H1 (cell line): ENCODE data around the gene CTNNA3. TPM values are rescaled to one million over a fixed set of nuclear protein-coding genes. Genes with fewer than 3 reads are reported as not detected.
A peak's percentile ranks its signal among the peaks of the same experiment; 100 is the strongest.

Experiments used
- CTCF ChIA-PET: fragments of 300-600 bp; sonication (Branson Sonifier 250); formaldehyde crosslinking; loops from one replicate; lab custom pipeline; 2021; ENCODE audit not compliant: partially characterized antibody; lab: Charles Lee
- POLR2A ChIA-PET: fragments of 300-600 bp; sonication (Branson Sonifier 250); formaldehyde crosslinking; loops from one replicate; lab custom pipeline; 2021; ENCODE audit warnings: inconsistent platforms; ENCODE audit not compliant: partially characterized antibody; lab: Charles Lee
- DNase-seq, 2 experiments: peaks; one replicate each; pipeline versions ENCODE4 v3.0.0 to v3.0.0-alpha.2; 2010 to 2022; ENCODE audit warnings: low spot score in 2 of 2, low read depth in 1 of 2, mixed read lengths in 1 of 2
- FAIRE-seq: peaks from 2 replicates; lab custom pipeline; 2011; peaks lifted over from hg19 to GRCh38; lab: Jason Lieb, UNC
- H2AFZ ChIP-seq: 2 replicates; pipeline ENCODE4 v1.8.1; 2012; ENCODE audit warnings: low read length, inconsistent platforms
- H2AK5ac ChIP-seq: 2 replicates; pipeline ENCODE4 v1.6.1; 2013; ENCODE audit warnings: low read depth, low read length
- H2BK120ac ChIP-seq: replicated peaks from 2 replicates; pipeline ENCODE3; 2013; ENCODE audit warnings: low read depth, low read length, inconsistent platforms
- H2BK12ac ChIP-seq: 2 replicates; pipeline ENCODE4 v1.6.1; 2013; ENCODE audit warnings: low read depth, low read length
- H2BK15ac ChIP-seq: 2 replicates; pipeline ENCODE4 v1.6.1; 2013; ENCODE audit warnings: low read length
- H2BK20ac ChIP-seq: 2 replicates; pipeline ENCODE4 v1.6.1; 2013; ENCODE audit warnings: low read length
- H2BK5ac ChIP-seq: 2 replicates; pipeline ENCODE4 v1.6.1; 2013; ENCODE audit warnings: low read depth, low read length
- H3K14ac ChIP-seq: 2 replicates; pipeline ENCODE4 v1.6.1; 2013; ENCODE audit warnings: inconsistent platforms; ENCODE audit not compliant: insufficient read length
- H3K18ac ChIP-seq: 2 replicates; pipeline ENCODE4 v1.6.1; 2013; ENCODE audit warnings: low read length; ENCODE audit errors: extremely low read depth
- H3K23ac ChIP-seq: 2 replicates; pipeline ENCODE4 v1.6.1; 2013; ENCODE audit warnings: inconsistent platforms; ENCODE audit not compliant: insufficient read length
- H3K23me2 ChIP-seq: 2 replicates; pipeline ENCODE4 v1.6.1; 2013; ENCODE audit warnings: low read depth, low read length
- H3K27ac ChIP-seq: 2 replicates; pipeline ENCODE4 v1.6.1; 2011; ENCODE audit warnings: low read depth, low read length, inconsistent platforms
- H3K27me3 ChIP-seq, 4 experiments: replicated peaks in 1 of 4; 1 replicate in 1 of 4; 2 replicates in 3 of 4; pipeline versions ENCODE4 v1.6.1 to v1.8.1; 2011 to 2013; ENCODE audit warnings: low read length in 3 of 4, mild to moderate bottlenecking in 3 of 4, inconsistent platforms in 2 of 4, mixed read lengths in 2 of 4, moderate library complexity in 1 of 4; ENCODE audit not compliant: control insufficient read depth in 3 of 4, insufficient read depth in 3 of 4; ENCODE audit errors: extremely low read depth in 1 of 4
- H3K36me3 ChIP-seq, 4 experiments: 2 replicates each; pipeline versions ENCODE4 v1.6.1 to v1.8.1; 2011 to 2013; ENCODE audit warnings: mild to moderate bottlenecking in 4 of 4, low read length in 3 of 4, moderate library complexity in 2 of 4, control low read depth in 1 of 4, inconsistent platforms in 1 of 4; ENCODE audit not compliant: insufficient read depth in 4 of 4, control insufficient read depth in 2 of 4
- H3K4ac ChIP-seq: replicated peaks from 2 replicates; pipeline ENCODE3; 2013; ENCODE audit warnings: low read length, low read depth, mixed read lengths, inconsistent platforms; ENCODE audit not compliant: insufficient read length
- H3K4me1 ChIP-seq, 4 experiments: replicated peaks in 1 of 4; 1 replicate in 1 of 4; 2 replicates in 3 of 4; pipeline versions ENCODE4 v1.6.1 to v1.8.1; 2011 to 2013; ENCODE audit warnings: low read length in 3 of 4, inconsistent platforms in 2 of 4, mixed read lengths in 1 of 4; ENCODE audit not compliant: insufficient read depth in 4 of 4, control insufficient read depth in 3 of 4
- H3K4me2 ChIP-seq, 2 experiments: 2 replicates each; pipeline versions ENCODE4 v1.6.1 to v1.8.1; 2011 to 2013; ENCODE audit warnings: low read depth in 2 of 2, low read length in 2 of 2, control low read depth in 1 of 2, inconsistent platforms in 1 of 2, mild to moderate bottlenecking in 1 of 2; ENCODE audit not compliant: insufficient read depth in 1 of 2
- H3K4me3 ChIP-seq, 4 experiments: fragments of 200-600, 300-600 bp in 1 of 4; sonication (generic), shearing (Covaris generic), sonication (Bioruptor Twin) in 1 of 4; 2 replicates each; pipeline versions ENCODE4 v1.5.1 to v1.8.1; 2011 to 2016; ENCODE audit warnings: low read length in 4 of 4, low read depth in 3 of 4, control low read depth in 2 of 4, inconsistent platforms in 2 of 4, mild to moderate bottlenecking in 2 of 4, mixed read lengths in 1 of 4, moderate library complexity in 1 of 4; ENCODE audit not compliant: insufficient read depth in 2 of 4; ENCODE audit errors: extremely low read depth in 1 of 4
- H3K56ac ChIP-seq: replicated peaks from 2 replicates; pipeline ENCODE3; 2013; ENCODE audit warnings: low read depth, mild to moderate bottlenecking, mixed read lengths, low read length, inconsistent platforms; ENCODE audit not compliant: insufficient read length
- H3K79me1 ChIP-seq: 2 replicates; pipeline ENCODE4 v1.6.1; 2013; ENCODE audit warnings: low read depth, low read length, control low read depth
- H3K79me2 ChIP-seq, 2 experiments: 2 replicates each; pipeline versions ENCODE4 v1.6.1 to v1.8.1; 2012 to 2013; ENCODE audit warnings: low read length in 2 of 2, mild to moderate bottlenecking in 2 of 2, inconsistent platforms in 1 of 2; ENCODE audit not compliant: insufficient read depth in 2 of 2, control insufficient read depth in 1 of 2
- H3K9ac ChIP-seq, 4 experiments: replicated peaks in 1 of 4; 1 replicate in 1 of 4; 2 replicates in 3 of 4; pipeline versions ENCODE4 v1.6.1 to v1.8.1; 2011 to 2013; ENCODE audit warnings: low read depth in 3 of 4, low read length in 3 of 4, control low read depth in 2 of 4, mild to moderate bottlenecking in 2 of 4, moderate library complexity in 2 of 4, inconsistent platforms in 1 of 4; ENCODE audit errors: extremely low read depth in 1 of 4
- H3K9me3 ChIP-seq, 2 experiments: 2 replicates each; pipeline versions ENCODE4 v1.6.1 to v1.8.1; 2012 to 2013; ENCODE audit warnings: mild to moderate bottlenecking in 2 of 2, moderate library complexity in 2 of 2, control low read depth in 1 of 2, inconsistent platforms in 1 of 2, low read depth in 1 of 2, low read length in 1 of 2, mixed read lengths in 1 of 2; ENCODE audit not compliant: insufficient read depth in 2 of 2
- H4K20me1 ChIP-seq, 2 experiments: replicated peaks in 1 of 2; 2 replicates each; pipeline versions ENCODE3 to v1.8.1; 2011 to 2013; ENCODE audit warnings: inconsistent platforms in 2 of 2, low read length in 2 of 2, mild to moderate bottlenecking in 1 of 2; ENCODE audit not compliant: insufficient read depth in 2 of 2, control insufficient read depth in 1 of 2
- H4K5ac ChIP-seq: 2 replicates; pipeline ENCODE4 v1.6.1; 2013; ENCODE audit warnings: low read length, low read depth, mixed read lengths, inconsistent platforms; ENCODE audit not compliant: insufficient read length
- H4K8ac ChIP-seq: 2 replicates; pipeline ENCODE4 v1.8.0; 2013; ENCODE audit warnings: mild to moderate bottlenecking, moderate library complexity, low read length, inconsistent platforms; ENCODE audit not compliant: insufficient read depth; ENCODE audit errors: extremely low read depth
- H4K91ac ChIP-seq: replicated peaks from 2 replicates; pipeline ENCODE3; 2013; ENCODE audit warnings: low read length, mixed read lengths, inconsistent platforms; ENCODE audit not compliant: insufficient read length
- CEBPB ChIP-seq: IDR thresholded peaks from 2 replicates; pipeline ENCODE4 v1.6.1; 2012; ENCODE audit warnings: low read depth, low read length
- CHD2 ChIP-seq: IDR thresholded peaks from 2 replicates; pipeline ENCODE4 v1.6.1; 2012; ENCODE audit warnings: low read length, improper control_type of control experiment
- KDM1A ChIP-seq: fragments of 200-600, 300-600 bp; sonication (generic); IDR thresholded peaks from 2 replicates; pipeline ENCODE4 v1.7.1; 2016; ENCODE audit warnings: mild to moderate bottlenecking, low read length, borderline replicate concordance
- POLR2AphosphoS5 ChIP-seq: IDR thresholded peaks from 2 replicates; pipeline ENCODE4 v1.6.1; 2011; ENCODE audit warnings: low read depth, low read length
- SRF ChIP-seq: IDR thresholded peaks from 2 replicates; pipeline ENCODE4 v1.6.1; 2011; ENCODE audit warnings: mild to moderate bottlenecking, low read depth, low read length, moderate library complexity
- TEAD4 ChIP-seq: IDR thresholded peaks from 2 replicates; pipeline ENCODE4 v1.6.1; 2012; ENCODE audit warnings: low read depth, low read length, inconsistent platforms, mixed read lengths
- whole genome bisulfite sequencing, 2 experiments: shearing (Covaris generic) in 1 of 2; methylation state at CpG; one replicate each; pipeline versions ENCODE4 v1.1.6 to v1.1.7; 2013 to 2015; ENCODE audit warnings: low lambda C conversion rate in 2 of 2, mixed read lengths in 2 of 2, inconsistent platforms in 1 of 2, low coverage in 1 of 2, missing lambda C conversion rate in 1 of 2; ENCODE audit not compliant: insufficient replicate concordance in 2 of 2, insufficient coverage in 1 of 2, insufficient read length in 1 of 2; ENCODE audit errors: extremely low coverage in 1 of 2, missing lambda C conversion rate in 1 of 2; 5-methylcytosine and 5-hydroxymethylcytosine counted together
- polyA plus RNA-seq, 7 experiments: library from polyadenylated mRNA; depleted of rRNA in 3 of 7; stranded (reverse) in 5 of 7; unstranded in 2 of 7; fragments of >200 nt in 5 of 7; fragments of 200-250 nt in 2 of 7; gene quantifications; 1 replicate in 5 of 7; 2 replicates in 1 of 7; 4 replicates in 1 of 7; pipeline versions ENCODE4 v1.2.1 to v1.2.3, GENCODE V29; 2011 to 2013; ENCODE audit warnings: missing spikeins in 2 of 7, mixed read lengths in 2 of 7
- total RNA-seq: library from RNA; stranded (reverse); fragmentation: NEBNext Ultra II Directional; extraction: Animal tissue kit (Norgen Biotek cat#: 25700); gene quantifications from 2 replicates; pipeline ENCODE4 v1.2.1, GENCODE V29; 2021
- TF ChIP-seq, protein P1 (sequence below): IDR thresholded peaks from 2 replicates; pipeline ENCODE4 v1.6.1; 2011; ENCODE audit warnings: low read length, improper control_type of control experiment
- TF ChIP-seq, protein P2 (sequence below), 3 experiments: IDR thresholded peaks; 1 replicate in 2 of 3; 2 replicates in 1 of 3; pipeline versions ENCODE4 v1.5.1 to v1.6.1; 2011; ENCODE audit warnings: low read length in 3 of 3, mild to moderate bottlenecking in 3 of 3, inconsistent platforms in 2 of 3, low read depth in 1 of 3, moderate library complexity in 1 of 3; ENCODE audit not compliant: insufficient read depth in 1 of 3; ENCODE audit errors: control extremely low read depth in 1 of 3

The CTNNA3 gene
- total and polyA plus RNA-seq, 2 of the 8 experiments (the other 6 are each of a cell fraction or from before 2014, with no cell fraction given) = 1.3 to 1.5 TPM

DNA sequence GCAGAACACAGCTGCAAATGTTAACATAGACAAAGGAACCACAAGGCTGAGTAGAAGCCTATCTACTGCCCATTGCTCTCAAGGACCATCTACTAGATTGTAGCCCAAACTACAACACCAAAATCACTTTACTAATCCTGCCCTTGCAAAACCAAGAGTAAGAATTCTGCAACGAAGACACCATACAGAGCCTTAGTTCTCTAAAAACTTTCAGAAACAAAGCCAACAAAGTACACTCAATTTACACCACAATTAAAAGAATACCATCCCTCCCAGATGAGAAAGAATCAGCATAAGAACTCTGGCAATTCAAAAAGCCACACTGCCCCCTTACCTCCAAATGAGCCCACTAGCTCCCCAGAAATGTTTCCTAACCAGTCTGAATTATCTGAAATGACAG is 294.3 kb downstream of the CTNNA3 start:
- Histone ChIP-seq H3K79me2 (no peaks in the 10 kb centered on the region), H3K9me3 (peaks cover 9 to 13% of the 10 kb centered on the region in 2 experiments), H3K18ac (peak overlapping the region; percentile 52; the same call in 1 of the 2 replicates), H4K20me1 (no peaks in the 10 kb centered on the region), H2BK15ac (no peak overlapping the region; the same call in 1 of the 2 replicates), H3K4me2 (peak overlapping the region; percentile 45 to 82), H3K27ac (no peak overlapping the region), H3K23ac (no peak overlapping the region), H2BK5ac (peak overlapping the region; percentile 26; the same call in 1 of the 2 replicates), H3K4me1 (peaks cover 4 to 14% (median 9%) of the 10 kb centered on the region in 4 experiments; a peak in 5 of 7 replicates), H4K91ac (no peak overlapping the region), H3K27me3 (no peaks in the 10 kb centered on the region; a peak in 1 of 7 replicates), H3K36me3 (no peaks in the 10 kb centered on the region; a peak in 1 of 8 replicates), H3K23me2 (no peaks in the 10 kb centered on the region; the same call in 1 of the 2 replicates), H3K79me1 (no peaks in the 10 kb centered on the region), H4K5ac (no peak overlapping the region), H2AK5ac (no peak overlapping the region; the same call in 1 of the 2 replicates), H2BK120ac (no peak overlapping the region), H2BK20ac (no peak overlapping the region), H3K4me3 (peak overlapping the region in 2 of 4 experiments; percentile 14 to 28; a peak in 1 of 8 replicates), H3K4ac (no peak overlapping the region), H2AFZ (no peak overlapping the region), H3K14ac (no peak overlapping the region), H3K56ac (no peak overlapping the region), H4K8ac (no peak overlapping the region), H3K9ac (no peak overlapping the region), H2BK12ac (peak overlapping the region; percentile 44)
- ChIA-PET CTCF (interaction anchor here (1.0 kb wide), 1 partner anchor 73 kb away, joined by 3 read pairs; no protein-coding TSS in a partner anchor), POLR2A (no interaction called here)
- FAIRE-seq (peak; percentile 95), DNase-seq (no peak)
- WGBS, 2 experiments = 0% methylated on average over 1 of the region's 1 CpG; no CpG with 5 or more reads in 1 of the 2 experiments
- TF ChIP-seq, protein P1, sequence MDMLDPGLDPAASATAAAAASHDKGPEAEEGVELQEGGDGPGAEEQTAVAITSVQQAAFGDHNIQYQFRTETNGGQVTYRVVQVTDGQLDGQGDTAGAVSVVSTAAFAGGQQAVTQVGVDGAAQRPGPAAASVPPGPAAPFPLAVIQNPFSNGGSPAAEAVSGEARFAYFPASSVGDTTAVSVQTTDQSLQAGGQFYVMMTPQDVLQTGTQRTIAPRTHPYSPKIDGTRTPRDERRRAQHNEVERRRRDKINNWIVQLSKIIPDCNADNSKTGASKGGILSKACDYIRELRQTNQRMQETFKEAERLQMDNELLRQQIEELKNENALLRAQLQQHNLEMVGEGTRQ = no peak
- TF ChIP-seq POLR2AphosphoS5 (no peak), KDM1A (no peak), CHD2 (no peak), TEAD4 (peak; percentile 43; the same call in 1 of the 2 replicates), SRF (no peak), CEBPB (peak; percentile 53)
- TF ChIP-seq, protein P2, sequence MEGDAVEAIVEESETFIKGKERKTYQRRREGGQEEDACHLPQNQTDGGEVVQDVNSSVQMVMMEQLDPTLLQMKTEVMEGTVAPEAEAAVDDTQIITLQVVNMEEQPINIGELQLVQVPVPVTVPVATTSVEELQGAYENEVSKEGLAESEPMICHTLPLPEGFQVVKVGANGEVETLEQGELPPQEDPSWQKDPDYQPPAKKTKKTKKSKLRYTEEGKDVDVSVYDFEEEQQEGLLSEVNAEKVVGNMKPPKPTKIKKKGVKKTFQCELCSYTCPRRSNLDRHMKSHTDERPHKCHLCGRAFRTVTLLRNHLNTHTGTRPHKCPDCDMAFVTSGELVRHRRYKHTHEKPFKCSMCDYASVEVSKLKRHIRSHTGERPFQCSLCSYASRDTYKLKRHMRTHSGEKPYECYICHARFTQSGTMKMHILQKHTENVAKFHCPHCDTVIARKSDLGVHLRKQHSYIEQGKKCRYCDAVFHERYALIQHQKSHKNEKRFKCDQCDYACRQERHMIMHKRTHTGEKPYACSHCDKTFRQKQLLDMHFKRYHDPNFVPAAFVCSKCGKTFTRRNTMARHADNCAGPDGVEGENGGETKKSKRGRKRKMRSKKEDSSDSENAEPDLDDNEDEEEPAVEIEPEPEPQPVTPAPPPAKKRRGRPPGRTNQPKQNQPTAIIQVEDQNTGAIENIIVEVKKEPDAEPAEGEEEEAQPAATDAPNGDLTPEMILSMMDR (IDR thresholded peaks at IDR 0.05; ENCODE audit: control extremely low read depth in 1 of 3, insufficient read depth in 1 of 3, low read depth in 1 of 3, low read length in 3 of 3) = peak in 1 of 3 experiments; percentile 9; a peak in 1 of 4 replicates
